GM03348 (cell line): Measurements from ENCODE around the gene KCNH5.

Source experiments
- DNase-seq: peaks from one replicate; pipeline ENCODE4 v3.0.0; 2012; ENCODE audit warnings: low spot score

Gene KCNH5, protein sequence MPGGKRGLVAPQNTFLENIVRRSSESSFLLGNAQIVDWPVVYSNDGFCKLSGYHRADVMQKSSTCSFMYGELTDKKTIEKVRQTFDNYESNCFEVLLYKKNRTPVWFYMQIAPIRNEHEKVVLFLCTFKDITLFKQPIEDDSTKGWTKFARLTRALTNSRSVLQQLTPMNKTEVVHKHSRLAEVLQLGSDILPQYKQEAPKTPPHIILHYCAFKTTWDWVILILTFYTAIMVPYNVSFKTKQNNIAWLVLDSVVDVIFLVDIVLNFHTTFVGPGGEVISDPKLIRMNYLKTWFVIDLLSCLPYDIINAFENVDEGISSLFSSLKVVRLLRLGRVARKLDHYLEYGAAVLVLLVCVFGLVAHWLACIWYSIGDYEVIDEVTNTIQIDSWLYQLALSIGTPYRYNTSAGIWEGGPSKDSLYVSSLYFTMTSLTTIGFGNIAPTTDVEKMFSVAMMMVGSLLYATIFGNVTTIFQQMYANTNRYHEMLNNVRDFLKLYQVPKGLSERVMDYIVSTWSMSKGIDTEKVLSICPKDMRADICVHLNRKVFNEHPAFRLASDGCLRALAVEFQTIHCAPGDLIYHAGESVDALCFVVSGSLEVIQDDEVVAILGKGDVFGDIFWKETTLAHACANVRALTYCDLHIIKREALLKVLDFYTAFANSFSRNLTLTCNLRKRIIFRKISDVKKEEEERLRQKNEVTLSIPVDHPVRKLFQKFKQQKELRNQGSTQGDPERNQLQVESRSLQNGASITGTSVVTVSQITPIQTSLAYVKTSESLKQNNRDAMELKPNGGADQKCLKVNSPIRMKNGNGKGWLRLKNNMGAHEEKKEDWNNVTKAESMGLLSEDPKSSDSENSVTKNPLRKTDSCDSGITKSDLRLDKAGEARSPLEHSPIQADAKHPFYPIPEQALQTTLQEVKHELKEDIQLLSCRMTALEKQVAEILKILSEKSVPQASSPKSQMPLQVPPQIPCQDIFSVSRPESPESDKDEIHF

DNA sequence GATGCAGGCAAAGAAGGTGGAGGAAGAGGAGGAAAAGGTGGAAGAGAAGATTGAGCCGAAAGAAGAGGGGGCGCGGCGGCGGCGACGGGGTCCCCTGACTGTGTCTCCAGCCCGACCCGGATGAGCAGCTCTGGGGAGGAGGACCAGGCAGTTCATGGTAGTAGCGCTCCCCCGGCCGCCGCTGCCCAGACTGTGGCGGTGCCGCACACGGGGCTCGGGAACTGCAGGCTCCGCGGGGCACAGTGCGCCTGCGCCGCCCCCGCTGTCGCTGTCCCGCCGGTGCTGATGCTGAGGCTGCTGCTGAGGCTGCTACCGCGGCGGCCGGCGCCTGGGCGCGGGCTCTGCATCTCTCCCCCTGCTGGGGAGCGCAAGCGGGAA is at the start of gene KCNH5:
Gene KCNH5 (minus strand): TSS at position 225 of the 378 bp plus-strand sequence. CDS start 272 bp downstream, outside the sequence.
- peak; percentile 85 for DNase-seq

DNA sequence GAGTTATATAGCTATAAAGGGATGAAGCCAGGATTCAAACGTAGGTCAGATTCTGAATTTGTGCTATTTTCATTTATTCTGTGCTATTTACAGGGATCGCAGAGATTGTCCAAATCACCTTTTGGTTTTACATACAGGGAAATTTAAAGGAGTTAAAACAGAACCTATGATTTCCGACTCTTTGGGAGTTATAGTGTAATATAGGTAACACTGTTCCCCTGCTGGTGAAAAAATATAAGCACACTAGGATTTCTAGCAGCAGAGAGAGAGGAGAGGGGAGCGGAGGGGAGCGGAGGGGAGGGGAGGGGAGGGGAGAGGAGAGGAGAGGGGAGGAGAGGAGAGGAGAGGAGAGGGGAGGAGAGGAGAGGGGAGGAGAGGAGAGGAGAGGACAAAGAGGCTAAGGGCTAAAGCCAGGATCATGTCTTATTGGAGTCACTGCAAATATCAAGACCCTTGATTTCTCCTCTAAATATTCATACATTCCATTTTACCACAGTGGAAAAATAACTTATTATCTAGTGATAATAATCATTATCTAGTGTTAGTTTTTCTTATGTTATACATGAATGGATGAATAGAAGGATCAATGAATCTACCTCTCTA is 46.2 kb upstream of the KCNH5 start:
- DNase-seq, result no peak

DNA sequence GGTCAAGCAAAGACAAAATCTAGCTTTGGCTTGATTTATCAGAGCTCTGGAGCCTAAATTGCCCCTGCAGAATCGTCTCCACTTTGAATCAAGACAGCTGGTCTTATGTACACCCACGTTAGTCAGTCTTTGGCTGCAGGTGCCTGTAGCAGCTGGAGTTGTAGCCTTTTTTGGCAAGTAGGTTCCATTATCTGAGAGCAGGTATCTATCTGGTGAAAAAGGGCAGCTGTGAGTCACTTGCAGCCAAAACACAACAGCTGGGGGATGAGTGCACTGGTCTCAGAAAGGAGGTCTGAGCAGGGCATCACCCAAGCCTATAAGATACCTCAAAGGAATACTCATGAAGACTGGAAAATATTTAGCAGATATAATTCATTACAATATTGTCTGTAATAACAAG is 43.6 kb upstream of the KCNH5 start:
- no peak for DNase-seq

DNA sequence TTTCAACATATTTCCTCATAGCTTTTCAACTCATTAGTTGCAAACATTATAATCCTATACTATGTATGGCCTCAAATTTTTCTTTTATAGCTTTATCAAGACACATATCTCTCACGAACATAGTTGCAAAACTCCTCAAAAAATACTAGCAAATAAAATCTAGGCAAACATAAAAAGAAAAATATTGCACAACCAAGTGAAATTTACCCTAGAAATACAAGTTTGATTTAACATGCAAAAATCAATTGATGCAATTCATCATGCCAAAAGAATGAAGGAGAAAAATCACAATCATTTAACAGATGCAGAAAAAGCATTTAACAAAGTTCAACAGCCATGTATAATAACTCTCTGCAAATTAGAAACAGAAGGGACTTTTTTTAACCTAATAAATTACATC is 33.3 kb upstream of the KCNH5 start:
- no peak for DNase-seq

DNA sequence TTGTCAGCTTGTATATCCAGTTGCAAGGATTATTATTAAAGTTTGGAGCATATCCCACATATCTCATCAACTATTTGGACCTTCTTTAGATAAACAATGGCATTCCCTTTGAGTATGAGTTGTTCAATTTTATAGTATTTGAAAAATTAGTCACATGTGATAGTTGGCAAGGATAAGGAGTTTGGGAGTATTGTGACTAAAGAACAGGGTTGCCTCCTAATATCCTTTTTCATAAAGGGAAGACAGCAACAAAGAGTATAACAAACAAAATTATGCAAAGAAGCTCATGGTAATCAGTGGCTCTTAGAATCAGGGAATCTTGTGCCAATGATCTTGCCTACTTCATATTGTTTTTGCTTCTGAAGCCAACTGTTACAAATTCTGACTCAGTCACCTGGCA is 31.2 kb upstream of the KCNH5 start:
- DNase-seq, result no peak

DNA sequence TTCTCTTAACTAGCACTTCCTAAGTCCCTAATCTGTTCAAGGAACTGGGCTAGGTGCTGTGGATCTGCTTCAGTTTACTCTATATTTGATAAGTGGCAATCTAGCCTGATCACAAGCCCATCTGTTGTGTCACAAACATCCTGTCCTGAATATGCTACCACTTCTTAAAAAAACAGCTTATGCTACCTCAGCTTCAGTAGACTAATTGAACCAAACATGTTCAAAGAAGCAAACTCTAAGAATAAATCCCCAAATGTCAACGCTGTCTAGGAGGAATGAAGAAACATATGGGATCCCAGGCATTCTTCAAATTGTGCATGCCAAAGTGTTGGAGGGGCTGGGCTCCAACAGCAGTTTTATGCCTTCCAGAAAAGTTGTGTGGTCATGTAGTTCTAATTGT is 10.4 kb upstream of the KCNH5 start:
- DNase-seq, result no peak

DNA sequence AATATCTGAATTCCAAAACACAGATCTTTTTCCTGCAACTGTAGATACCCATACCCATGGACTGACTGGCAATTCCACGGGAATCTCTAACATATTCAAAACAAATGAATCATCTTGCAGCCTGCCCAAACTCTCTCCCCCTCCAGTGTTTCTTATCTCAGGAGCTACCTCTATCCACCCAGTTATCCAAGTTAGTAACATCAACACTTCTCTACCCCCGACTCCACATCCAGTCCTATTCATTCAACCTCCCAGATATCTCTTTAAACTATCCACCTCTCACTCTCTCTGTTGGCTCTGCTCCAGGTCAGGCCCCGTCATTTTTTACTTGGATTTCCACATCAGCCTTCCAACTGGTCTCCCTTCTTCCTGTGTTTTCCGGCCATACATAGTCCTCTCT is 6.7 kb upstream of the KCNH5 start:
- DNase-seq, result no peak

DNA sequence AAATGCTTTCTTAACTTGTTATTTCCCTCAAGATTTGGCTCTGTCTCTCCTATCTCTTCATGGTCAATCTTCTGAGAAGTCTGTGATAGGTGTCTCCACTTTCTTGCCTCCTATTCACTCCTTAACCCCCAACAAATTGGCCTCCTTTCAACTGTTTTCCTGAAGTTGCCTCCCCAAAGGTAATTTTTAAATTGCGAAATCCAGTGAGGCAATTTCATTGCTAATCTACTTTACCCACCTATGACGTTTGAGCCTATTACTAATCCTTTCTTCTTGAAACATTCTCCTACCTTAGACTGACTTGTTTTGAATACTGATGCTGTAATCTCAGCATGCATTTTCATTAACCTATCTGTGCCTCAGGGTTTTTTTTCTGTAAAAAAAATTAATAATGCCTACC is 6.0 kb upstream of the KCNH5 start:
- DNase-seq, result no peak

DNA sequence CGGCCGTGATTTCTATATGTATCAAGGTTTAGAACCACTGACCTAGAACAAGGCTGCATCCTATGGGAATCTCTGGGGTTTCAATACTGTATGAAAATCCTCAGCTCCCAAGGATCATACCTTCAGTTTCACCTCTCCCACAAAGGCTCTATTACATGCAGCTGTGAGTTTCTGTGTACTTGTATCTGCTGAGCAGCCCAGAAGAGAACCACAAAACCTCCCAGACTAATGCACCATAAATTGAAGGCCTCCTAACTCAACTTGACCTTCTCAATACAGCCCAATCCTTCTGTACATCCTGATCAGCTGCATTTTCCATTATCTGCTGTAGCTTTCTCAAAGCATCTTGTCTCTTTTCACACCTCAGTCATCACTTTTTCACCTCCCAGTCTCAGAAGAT is 5.4 kb upstream of the KCNH5 start:
- DNase-seq, result no peak

DNA sequence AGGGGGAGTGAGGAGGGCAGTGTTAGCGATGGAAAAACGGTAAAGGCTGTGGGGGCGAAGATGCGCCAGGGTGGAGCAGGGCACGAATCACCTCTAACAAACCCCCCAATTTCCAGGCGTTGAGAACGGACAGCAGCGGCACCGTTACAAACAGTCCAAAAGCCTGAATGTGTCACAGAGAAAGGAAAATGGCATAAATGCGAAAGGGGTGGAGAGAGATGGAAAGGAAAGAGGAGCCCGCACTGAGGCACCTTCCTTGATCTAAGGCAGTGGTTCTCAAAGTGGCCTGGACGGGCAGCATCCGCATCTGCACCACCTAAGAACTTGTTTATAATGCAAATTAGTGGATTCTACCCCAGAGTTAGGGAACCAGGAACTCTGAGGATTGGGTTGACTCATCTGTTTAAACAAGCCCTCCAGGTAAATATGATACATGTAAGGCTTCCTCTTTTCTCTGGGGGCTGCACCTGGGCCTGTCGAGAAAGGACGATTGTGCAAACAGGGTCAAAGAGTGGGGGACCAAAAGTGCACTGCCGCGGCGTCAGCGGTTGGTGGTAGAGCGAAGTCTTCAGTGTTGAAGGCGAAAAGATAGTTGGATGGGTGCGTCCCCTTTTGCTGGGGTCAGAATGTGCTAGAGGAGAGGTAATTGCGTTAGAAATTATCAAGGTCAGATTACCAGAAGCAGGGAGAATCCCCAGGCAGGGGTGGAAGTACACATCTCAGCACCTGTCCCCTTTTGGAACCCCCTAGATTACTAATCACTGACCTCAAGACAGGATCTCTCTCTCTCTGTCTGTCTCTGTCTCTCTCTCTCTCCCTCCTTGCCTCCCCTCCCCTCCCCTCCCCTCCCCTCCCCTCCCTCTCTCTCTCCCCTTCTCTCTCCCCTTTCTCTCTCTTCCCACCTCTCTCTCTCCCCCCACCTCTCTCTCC is 1.3 kb upstream of the KCNH5 start:
- no peak for DNase-seq

DNA sequence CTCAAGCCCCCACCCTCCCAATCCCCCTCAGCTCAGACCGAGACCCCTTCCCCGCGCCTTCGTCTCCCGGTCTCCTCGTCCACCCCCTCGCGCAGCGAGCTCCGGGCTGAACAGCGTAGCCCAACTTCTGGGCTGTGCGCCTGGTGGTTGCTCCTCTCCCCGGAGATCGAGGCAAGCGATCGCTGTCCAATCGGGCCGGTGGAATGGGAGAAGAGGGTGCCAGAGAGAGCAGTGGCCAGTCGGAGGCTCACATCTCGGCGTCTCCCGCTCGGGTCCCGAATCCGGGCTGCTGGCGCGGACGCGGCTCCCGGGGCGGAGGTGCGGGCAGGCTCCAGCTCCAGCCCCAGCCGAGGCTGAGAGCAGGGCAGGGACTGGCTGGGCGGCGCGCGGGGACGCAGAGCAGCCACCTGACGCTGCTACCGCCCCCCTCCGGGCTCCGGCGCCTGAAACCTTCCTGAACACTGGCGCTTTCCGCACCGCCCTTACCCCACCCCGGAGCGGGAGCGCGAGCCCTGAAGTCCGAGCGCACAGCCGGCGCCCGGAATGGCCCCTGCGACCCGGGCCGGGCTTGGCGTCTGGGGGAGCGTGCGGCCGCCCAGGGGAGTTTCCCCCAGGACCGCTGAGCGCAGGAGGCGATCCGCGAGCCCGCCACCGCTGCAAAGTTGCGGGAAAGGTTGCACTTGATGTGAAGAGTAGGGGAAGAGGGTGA is 508 bp upstream of the KCNH5 start:
- DNase-seq, result peak; percentile 57

DNA sequence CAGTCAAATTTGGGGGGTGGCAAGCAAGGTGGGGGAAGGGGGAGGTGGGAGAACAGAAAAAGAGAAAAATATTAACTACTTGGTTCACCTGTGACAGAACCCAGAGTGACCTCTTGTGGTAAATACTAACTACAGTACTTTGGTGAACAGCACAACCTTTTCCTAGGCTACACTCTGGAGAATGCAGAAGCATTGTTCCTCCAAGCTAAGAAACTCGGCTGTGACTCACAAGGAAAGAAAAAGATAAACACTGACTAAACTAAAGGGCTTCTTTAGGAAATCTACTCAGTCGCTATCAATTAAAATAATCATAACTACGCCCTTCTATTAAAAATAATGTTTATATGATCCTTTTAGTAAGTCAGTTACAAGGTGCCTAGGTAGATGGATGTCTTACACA is 5.4 kb downstream of the KCNH5 start:
- no peak for DNase-seq

DNA sequence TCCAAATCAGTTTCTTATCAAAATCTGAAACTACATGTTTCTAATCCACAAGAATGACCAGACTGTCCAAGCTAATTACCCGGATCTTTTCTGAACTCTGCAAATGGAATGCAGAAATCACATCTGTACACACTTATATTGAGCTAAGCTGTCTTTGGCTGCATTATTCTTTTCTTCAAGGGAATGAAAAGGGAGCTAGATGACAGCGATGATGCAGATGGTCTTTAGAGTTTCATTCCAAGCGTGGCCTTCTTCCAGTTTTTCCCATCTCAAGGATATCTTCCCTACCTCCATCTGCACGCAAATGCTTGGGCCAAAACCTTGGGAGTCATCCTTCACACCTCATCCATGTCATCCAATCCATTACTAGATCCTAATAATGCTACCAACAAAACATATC is 12.6 kb downstream of the KCNH5 start:
- no peak for DNase-seq

DNA sequence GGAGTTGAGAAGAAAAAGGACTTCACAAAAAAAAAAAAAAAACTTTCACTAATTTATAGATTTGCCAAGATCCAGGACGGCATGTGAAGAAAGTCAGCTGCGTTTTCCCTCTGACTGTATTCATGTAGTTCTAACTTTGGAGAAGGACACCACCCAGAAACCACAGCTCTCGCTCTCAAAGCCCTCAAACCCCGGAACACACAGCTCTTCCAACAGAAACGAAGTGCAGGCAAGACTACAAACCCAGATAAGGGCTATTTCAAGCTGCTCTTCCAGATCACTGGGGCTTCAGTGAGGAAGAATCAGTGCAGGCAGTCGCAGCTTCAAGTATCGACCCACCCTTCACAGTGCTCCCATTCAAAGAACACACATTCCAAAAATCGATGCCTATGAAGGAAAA is 13.2 kb downstream of the KCNH5 start:
- no peak for DNase-seq

DNA sequence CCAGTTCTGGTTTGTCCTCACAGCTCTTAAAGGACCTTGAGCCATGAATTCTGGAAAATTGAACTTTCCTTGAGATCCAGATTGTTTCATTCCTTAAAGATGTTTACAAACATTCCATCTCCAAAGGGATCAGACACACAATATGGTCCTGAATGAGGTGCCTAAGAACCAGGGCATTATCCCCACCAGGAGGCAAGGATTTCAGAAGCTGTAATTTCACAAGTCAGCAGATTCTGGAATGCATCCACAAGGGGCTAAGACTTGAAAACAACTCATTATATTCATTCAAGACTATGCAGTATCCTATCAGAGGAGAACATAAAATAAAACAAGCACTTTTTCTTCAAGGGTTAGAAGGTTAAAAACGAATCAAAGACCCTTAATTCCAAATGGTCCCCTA is 15.1 kb downstream of the KCNH5 start:
- no peak for DNase-seq

DNA sequence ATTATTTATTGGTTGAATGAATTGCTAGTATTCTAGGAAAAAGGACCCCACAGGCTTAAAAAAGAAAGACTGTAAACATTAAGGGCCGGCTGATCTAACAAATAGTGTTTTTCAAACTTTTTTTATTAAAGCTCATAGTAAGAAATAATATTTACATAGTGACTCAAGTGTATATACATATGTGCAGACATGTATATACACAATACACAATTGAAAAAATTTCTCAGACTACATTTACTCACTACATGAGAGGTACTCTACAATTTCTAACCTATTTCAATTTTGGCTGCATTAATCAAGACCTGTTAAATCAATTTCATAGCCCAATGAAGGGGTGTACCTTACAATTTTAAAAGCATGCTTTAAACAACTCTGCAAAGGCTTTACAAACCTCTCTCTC is 17.5 kb downstream of the KCNH5 start:
- DNase-seq, result no peak

DNA sequence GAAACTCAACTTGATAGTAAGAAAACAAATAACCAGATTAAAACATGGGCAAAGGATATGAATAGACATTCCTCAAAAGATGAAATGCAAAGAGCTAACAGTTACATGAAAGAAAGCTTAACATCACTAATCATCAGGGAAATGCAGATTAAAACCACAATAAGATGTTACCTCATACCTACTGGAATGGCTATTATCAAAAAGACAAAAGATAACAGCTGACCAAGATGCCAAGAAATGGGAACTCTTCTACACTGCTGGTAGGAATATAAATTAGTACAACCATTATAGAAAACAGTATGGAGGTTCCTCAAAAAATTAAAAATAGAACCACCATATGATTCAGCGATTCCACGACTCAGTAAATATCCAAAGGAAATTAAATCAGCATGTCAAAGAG is 18.8 kb downstream of the KCNH5 start:
- no peak for DNase-seq

DNA sequence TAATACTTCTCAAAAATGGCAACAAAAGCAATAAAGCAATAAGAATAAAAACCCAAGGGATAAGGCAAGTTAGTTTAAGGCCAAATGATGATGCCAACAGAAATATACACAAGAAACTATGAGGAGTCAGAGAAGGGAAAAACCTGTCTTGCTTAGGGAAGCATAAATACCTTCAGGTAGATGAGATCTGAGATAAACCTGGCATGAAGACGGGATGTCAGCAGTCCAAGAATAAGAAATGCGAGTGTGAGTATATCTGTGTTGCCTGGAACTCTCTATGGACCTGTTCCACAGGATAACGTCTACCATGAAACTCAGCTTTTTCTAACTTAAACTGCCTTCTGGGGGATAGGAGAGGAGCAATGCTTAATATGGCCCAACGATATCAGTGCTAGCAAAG is 30.6 kb downstream of the KCNH5 start:
- no peak for DNase-seq

DNA sequence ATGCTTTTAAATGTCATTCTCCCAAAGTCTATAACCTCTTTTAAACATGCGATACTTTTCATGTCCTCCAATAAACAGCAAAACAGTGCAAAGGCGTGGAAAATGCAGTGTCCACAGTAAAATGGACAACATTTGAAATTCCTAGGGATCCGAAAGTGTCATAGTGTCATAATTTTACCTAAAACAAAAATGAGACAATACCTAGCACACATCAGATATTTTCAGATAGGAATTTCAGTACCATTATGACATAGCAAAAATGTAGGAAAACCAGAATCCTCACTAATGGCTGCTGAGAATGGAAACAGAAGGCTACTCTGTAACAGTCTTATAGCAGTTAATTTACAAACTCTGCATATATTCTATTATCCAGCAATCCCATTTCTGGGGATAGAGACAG is 33.1 kb downstream of the KCNH5 start:
- DNase-seq, result no peak

DNA sequence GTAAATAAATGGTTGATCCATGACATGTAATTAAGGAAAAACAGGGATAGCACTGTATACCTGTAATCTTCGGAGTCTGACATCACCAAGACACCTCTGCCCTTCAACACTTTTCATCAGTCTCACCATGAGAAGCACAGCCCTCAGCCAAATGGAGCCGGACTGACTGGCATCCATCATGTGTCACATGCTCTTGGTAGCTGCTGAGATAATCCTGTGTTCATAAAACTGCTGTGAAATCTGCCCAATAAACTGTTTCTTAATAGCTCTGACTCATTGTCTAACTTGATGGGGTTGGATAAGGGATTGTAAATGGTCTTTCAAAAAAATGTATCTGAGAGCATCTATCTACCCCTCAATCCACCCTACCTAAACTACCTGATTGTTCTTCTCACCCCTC is 33.6 kb downstream of the KCNH5 start:
- DNase-seq, result no peak

DNA sequence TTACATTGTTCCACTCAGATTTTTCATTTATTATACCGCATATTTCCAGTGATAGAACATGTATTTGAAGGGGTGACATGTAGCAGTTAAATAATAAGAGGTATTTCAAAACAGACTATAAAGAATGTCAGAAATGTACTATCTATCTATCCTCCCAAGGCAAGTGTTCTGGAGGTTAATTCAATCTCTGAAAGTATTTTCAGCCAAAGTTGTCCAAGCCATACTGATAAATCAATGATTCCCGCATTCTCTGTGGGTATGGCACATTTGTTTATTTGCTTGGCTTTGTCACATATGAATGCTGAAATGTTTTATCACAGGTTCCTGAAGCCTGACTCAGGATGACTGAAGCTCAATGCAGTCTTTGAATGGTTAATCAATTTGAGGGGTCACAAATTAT is 35.8 kb downstream of the KCNH5 start:
- no peak for DNase-seq
